ENCODE measurements around the gene TRIL.

DNA sequence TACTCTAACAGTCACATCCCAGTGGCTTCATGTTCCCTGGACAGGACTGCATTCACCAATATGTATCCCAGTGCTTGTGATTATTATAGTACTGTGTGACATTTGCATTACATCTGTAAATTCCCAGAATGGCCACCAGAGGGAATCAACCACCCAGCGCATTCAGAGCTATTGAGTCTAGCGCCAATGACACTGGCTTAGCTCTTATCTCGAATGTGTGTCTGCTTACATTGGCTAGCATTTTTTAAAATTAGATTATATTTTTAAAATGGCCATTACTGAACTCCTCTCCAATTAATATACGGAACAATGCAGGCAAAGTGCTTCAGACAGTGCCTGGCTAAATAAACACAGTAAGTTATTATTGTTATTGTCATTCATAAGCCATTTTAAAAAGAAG, 36.3 kb downstream of the TRIL start:
- TF ChIP-seq EZH2 (IDR thresholded peaks at IDR 0.05; ENCODE audit: insufficient read depth, poor library complexity, severe bottlenecking) = no peak
- no peak for TF ChIP-seq EZH2phosphoT487 (IDR thresholded peaks at IDR 0.05; ENCODE audit: insufficient read depth, low read depth)

Measured in GM23248 (cell line).